ENCODE results near the gene SCP2D1.

DNA sequence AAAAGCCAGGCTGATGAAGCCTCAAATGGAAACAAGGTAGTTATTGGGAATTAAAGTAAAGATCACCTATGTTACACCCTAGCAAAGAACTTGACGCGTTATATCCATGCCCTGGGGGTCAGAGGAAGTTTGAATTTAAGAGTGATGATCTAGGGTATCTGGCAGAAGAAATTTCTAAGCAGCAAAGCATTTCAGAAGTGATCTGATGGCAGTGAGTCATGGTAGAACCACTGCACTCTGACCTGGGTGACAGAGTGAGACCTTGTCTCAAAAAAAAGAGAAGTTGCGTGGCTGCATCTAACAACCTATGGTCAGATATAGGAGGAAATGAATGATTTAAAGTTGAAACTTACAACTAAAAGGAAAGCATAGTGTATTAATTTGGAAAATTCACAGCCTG lies 45.2 kb downstream of the SCP2D1 start:
- TF ChIP-seq EP300 (IDR thresholded peaks at IDR 0.05): no peak
- TF ChIP-seq, protein P1, sequence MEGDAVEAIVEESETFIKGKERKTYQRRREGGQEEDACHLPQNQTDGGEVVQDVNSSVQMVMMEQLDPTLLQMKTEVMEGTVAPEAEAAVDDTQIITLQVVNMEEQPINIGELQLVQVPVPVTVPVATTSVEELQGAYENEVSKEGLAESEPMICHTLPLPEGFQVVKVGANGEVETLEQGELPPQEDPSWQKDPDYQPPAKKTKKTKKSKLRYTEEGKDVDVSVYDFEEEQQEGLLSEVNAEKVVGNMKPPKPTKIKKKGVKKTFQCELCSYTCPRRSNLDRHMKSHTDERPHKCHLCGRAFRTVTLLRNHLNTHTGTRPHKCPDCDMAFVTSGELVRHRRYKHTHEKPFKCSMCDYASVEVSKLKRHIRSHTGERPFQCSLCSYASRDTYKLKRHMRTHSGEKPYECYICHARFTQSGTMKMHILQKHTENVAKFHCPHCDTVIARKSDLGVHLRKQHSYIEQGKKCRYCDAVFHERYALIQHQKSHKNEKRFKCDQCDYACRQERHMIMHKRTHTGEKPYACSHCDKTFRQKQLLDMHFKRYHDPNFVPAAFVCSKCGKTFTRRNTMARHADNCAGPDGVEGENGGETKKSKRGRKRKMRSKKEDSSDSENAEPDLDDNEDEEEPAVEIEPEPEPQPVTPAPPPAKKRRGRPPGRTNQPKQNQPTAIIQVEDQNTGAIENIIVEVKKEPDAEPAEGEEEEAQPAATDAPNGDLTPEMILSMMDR (IDR thresholded peaks at IDR 0.05): no peak

Data from esophagus muscularis mucosa (tissue), 3 donors.